Activated CD8-positive, alpha-beta memory T cell treated with anti-CD3 and anti-CD28 coated beads, Interleukin-2, amount 50 U/mL, for 1 hour (primary cell): Measurements from ENCODE around the gene CRY2.

ENCODE experiments used
- DNase-seq: peaks from one replicate; pipeline ENCODE4 v3.0.0-alpha.2; 2020; ENCODE audit errors: extremely low read depth

Gene CRY2

DNA sequence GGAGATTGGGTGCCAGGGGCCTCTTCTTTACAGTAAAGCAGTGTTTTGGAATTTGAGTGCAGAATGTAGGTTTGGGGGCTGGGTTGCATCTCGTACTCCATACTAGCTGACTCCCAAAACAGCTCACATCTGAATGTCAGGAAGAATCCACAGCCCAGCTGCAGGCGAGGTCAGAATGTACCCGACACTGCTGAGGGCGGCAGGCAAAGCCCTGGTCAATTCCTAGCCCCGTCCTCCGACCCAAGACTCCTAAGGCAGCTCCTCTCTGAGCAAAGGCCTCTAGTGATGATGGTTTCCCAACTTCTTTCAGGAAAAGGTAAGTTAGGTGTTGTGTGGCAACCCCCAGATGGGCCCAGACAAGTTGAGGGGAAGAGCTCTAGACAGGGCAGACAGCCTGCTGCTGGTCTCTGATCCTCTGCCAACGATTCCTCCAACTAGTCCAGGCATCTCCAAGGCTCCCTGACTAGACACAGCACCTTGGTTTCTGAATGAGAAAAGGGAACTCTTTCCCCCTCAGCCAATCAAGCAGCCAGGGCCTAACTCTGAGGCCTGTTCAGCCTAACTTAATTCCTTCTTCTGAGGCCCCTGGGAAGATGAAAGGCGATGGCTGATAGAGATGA is 83.8 kb downstream of the CRY2 start:
- DNase-seq = no peak

DNA sequence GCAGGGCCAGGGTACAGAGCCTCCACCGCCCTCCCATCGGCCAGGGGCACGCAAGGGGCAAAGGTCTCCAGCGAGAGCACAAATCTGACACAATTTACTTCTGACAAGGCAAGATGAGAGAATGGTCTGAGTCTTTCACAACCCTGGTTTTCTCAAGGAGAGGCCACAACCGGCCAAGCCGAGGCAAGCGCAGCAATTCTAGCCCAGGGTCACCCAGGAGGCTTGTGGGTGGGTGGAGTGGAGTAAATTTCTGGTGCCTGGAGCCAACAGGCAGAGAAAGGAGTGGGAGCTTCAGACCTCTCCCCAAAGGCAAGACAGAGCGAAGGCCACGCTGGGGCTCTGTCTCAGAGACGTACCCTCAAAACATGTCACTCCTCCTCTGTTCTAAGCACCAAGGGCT is 84.5 kb downstream of the CRY2 start:
- no peak for DNase-seq

DNA sequence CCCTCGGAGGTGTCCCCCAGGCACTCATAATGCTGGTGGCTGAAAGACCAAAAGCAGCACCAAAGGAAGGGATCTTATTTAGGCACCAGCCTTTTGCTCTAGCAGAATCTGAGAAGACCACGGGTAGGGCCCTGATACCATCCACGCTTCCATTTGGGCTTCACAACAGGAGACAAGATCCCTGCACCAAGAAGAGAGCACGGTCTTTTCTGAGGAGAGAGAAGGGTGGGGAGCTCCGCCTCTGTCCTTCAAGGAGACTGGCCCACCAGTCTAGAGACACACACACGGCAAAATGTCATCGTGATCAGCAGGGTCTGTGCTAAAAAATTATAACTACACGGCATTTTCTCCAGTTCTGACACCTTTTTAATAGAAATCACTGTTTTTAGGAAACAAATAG is 84.9 kb downstream of the CRY2 start:
- DNase-seq = no peak
